Muscle layer of colon (tissue), 2 donors: ENCODE results near the gene UBR3.

ENCODE experiments used
- H3K27ac ChIP-seq: one replicate; pipeline ENCODE4 v1.7.0; 2013; ENCODE audit warnings: low read depth, mild to moderate bottlenecking, low read length, moderate library complexity
- H3K27me3 ChIP-seq, 2 donors: one replicate each; pipeline ENCODE4 v1.7.0; 2013; ENCODE audit warnings: low read length in 2 of 2, mild to moderate bottlenecking in 2 of 2; ENCODE audit not compliant: insufficient read depth in 2 of 2, control insufficient read depth in 1 of 2
- H3K36me3 ChIP-seq: one replicate; pipeline ENCODE4 v1.7.0; 2013; ENCODE audit warnings: mild to moderate bottlenecking, low read length; ENCODE audit not compliant: insufficient read depth
- H3K4me1 ChIP-seq: one replicate; pipeline ENCODE4 v1.7.0; 2013; ENCODE audit warnings: mild to moderate bottlenecking, low read length; ENCODE audit not compliant: insufficient read depth
- H3K4me3 ChIP-seq, 2 donors: one replicate each; pipeline ENCODE4 v1.7.0; 2013; ENCODE audit warnings: low read length in 2 of 2, low read depth in 1 of 2, mild to moderate bottlenecking in 1 of 2, moderate library complexity in 1 of 2
- H3K9ac ChIP-seq: one replicate; pipeline ENCODE4 v1.7.0; 2013; ENCODE audit warnings: low read length
- H3K9me3 ChIP-seq: one replicate; pipeline ENCODE4 v1.7.0; 2013; ENCODE audit warnings: mild to moderate bottlenecking, low read length
- donor health status: abdominal sarcoma.
- donor health status: Adenocarcinoma of cecum.

The UBR3 gene

GRCh38 chr2:169827272-169828140 is at the start of gene UBR3:
UBR3 (plus strand) TSS chr2:169827454; CDS start chr2:169827508, 54 bp downstream.
- Histone ChIP-seq H3K27ac (peak within 1 kb of the TSS; percentile 92), H3K9ac (peak within 1 kb of the TSS; percentile 68), H3K27me3 (no peaks in the 10 kb centered on the region), H3K4me3 (peak within 1 kb of the TSS; percentile 92), H3K9me3 (no peaks in the 10 kb centered on the region), H3K4me1 (peaks cover 42% of the 10 kb centered on the region), H3K36me3 (no peaks in the 10 kb centered on the region)

- Histone ChIP-seq H3K9ac (no peak overlapping the region), H3K27ac (no peak overlapping the region), H3K4me1 (peaks cover 12% of the 10 kb centered on the region), H3K9me3 (no peaks in the 10 kb centered on the region), H3K4me3 (no peak overlapping the region), H3K27me3 (no peaks in the 10 kb centered on the region), H3K36me3 (no peaks in the 10 kb centered on the region)
Measured at GRCh38 chr2:169778446-169778845, 48.8 kb upstream of the UBR3 start.

GRCh38 chr2:169781249-169782013 is 45.8 kb upstream of the UBR3 start:
- H3K27me3 ChIP-seq = no peaks in the 10 kb centered on the region
- H3K4me1 ChIP-seq = peaks cover 4% of the 10 kb centered on the region
- H3K4me3 ChIP-seq = no peak overlapping the region
- H3K9me3 ChIP-seq = no peaks in the 10 kb centered on the region
- H3K36me3 ChIP-seq = no peaks in the 10 kb centered on the region
- H3K9ac ChIP-seq = no peak overlapping the region
- no peak overlapping the region for H3K27ac ChIP-seq

- no peak overlapping the region for H3K9ac ChIP-seq
Measured at GRCh38 chr2:169782513-169782912, 44.7 kb upstream of the UBR3 start.

GRCh38 chr2:169790581-169790980 is 36.7 kb upstream of the UBR3 start:
- no peaks in the 10 kb centered on the region for H3K4me1 ChIP-seq
- no peaks in the 10 kb centered on the region for H3K36me3 ChIP-seq
- H3K4me3 ChIP-seq = no peak overlapping the region
- no peaks in the 10 kb centered on the region for H3K27me3 ChIP-seq
- no peak overlapping the region for H3K27ac ChIP-seq
- H3K9ac ChIP-seq = no peak overlapping the region
- H3K9me3 ChIP-seq = no peaks in the 10 kb centered on the region

More at GRCh38 chr2:169782513-169782912, 44.7 kb upstream of the UBR3 start:
- Histone ChIP-seq H3K27me3 (no peaks in the 10 kb centered on the region), H3K36me3 (no peaks in the 10 kb centered on the region), H3K4me3 (no peak overlapping the region), H3K4me1 (no peaks in the 10 kb centered on the region), H3K27ac (no peak overlapping the region), H3K9me3 (no peaks in the 10 kb centered on the region)

- Histone ChIP-seq H3K27me3 (no peaks in the 10 kb centered on the region), H3K36me3 (no peaks in the 10 kb centered on the region), H3K9me3 (no peaks in the 10 kb centered on the region), H3K27ac (no peak overlapping the region), H3K4me1 (no peaks in the 10 kb centered on the region), H3K9ac (no peak overlapping the region), H3K4me3 (no peak overlapping the region)
Measured at GRCh38 chr2:169795181-169795580, 32.1 kb upstream of the UBR3 start.

- Histone ChIP-seq H3K27me3 (no peaks in the 10 kb centered on the region), H3K9ac (no peak overlapping the region), H3K4me1 (no peaks in the 10 kb centered on the region), H3K27ac (no peak overlapping the region), H3K9me3 (no peaks in the 10 kb centered on the region), H3K36me3 (no peaks in the 10 kb centered on the region), H3K4me3 (no peak overlapping the region)
Measured at GRCh38 chr2:169796441-169796840, 30.8 kb upstream of the UBR3 start.

GRCh38 chr2:169797601-169798000 is 29.7 kb upstream of the UBR3 start:
- Histone ChIP-seq H3K4me1 (no peaks in the 10 kb centered on the region), H3K9ac (no peak overlapping the region), H3K27me3 (no peaks in the 10 kb centered on the region), H3K36me3 (peaks cover 6% of the 10 kb centered on the region), H3K9me3 (no peaks in the 10 kb centered on the region), H3K27ac (no peak overlapping the region), H3K4me3 (no peak overlapping the region)

- Histone ChIP-seq H3K9ac (no peak overlapping the region), H3K27ac (peak overlapping the region; percentile 88), H3K27me3 (no peaks in the 10 kb centered on the region), H3K4me3 (peak overlapping the region; percentile 76 to 92), H3K4me1 (no peaks in the 10 kb centered on the region), H3K9me3 (no peaks in the 10 kb centered on the region), H3K36me3 (peaks cover 8% of the 10 kb centered on the region)
Measured at GRCh38 chr2:169798397-169798717, 28.9 kb upstream of the UBR3 start.

- Histone ChIP-seq H3K9me3 (no peaks in the 10 kb centered on the region), H3K9ac (peak within 1 kb of the TSS; percentile 45), H3K4me3 (peak within 1 kb of the TSS; percentile 76 to 92), H3K36me3 (peaks cover 8% of the 10 kb centered on the region), H3K4me1 (no peaks in the 10 kb centered on the region), H3K27ac (peak within 1 kb of the TSS; percentile 88), H3K27me3 (no peaks in the 10 kb centered on the region)
Measured at GRCh38 chr2:169798718-169799592, 28.3 kb upstream of the UBR3 start, which contains the start of gene SSB. SSB (plus strand) TSS chr2:169798871; CDS start chr2:169800961, 2,090 bp downstream.

GRCh38 chr2:169803480-169803879 is 23.8 kb upstream of the UBR3 start:
- H3K36me3 ChIP-seq = peaks cover 40% of the 10 kb centered on the region
- no peak overlapping the region for H3K9ac ChIP-seq

More at GRCh38 chr2:169803480-169803879, 23.8 kb upstream of the UBR3 start:
- Histone ChIP-seq H3K27ac (no peak overlapping the region), H3K4me1 (no peaks in the 10 kb centered on the region), H3K4me3 (no peak overlapping the region), H3K9me3 (no peaks in the 10 kb centered on the region), H3K27me3 (no peaks in the 10 kb centered on the region)
